Muscle layer of colon (tissue), 2 donors: Measurements from ENCODE around the gene DRC7.

Experiments
- H3K27ac ChIP-seq: one replicate; pipeline ENCODE4 v1.7.0; 2013; ENCODE audit warnings: low read depth, mild to moderate bottlenecking, low read length, moderate library complexity
- H3K27me3 ChIP-seq, 2 donors: one replicate each; pipeline ENCODE4 v1.7.0; 2013; ENCODE audit warnings: low read length in 2 of 2, mild to moderate bottlenecking in 2 of 2; ENCODE audit not compliant: insufficient read depth in 2 of 2, control insufficient read depth in 1 of 2
- H3K36me3 ChIP-seq: one replicate; pipeline ENCODE4 v1.7.0; 2013; ENCODE audit warnings: mild to moderate bottlenecking, low read length; ENCODE audit not compliant: insufficient read depth
- H3K4me1 ChIP-seq: one replicate; pipeline ENCODE4 v1.7.0; 2013; ENCODE audit warnings: mild to moderate bottlenecking, low read length; ENCODE audit not compliant: insufficient read depth
- H3K4me3 ChIP-seq, 2 donors: one replicate each; pipeline ENCODE4 v1.7.0; 2013; ENCODE audit warnings: low read length in 2 of 2, low read depth in 1 of 2, mild to moderate bottlenecking in 1 of 2, moderate library complexity in 1 of 2
- H3K9ac ChIP-seq: one replicate; pipeline ENCODE4 v1.7.0; 2013; ENCODE audit warnings: low read length
- H3K9me3 ChIP-seq: one replicate; pipeline ENCODE4 v1.7.0; 2013; ENCODE audit warnings: mild to moderate bottlenecking, low read length
- donor health status: abdominal sarcoma.
- donor health status: Adenocarcinoma of cecum.

The DRC7 gene

DNA sequence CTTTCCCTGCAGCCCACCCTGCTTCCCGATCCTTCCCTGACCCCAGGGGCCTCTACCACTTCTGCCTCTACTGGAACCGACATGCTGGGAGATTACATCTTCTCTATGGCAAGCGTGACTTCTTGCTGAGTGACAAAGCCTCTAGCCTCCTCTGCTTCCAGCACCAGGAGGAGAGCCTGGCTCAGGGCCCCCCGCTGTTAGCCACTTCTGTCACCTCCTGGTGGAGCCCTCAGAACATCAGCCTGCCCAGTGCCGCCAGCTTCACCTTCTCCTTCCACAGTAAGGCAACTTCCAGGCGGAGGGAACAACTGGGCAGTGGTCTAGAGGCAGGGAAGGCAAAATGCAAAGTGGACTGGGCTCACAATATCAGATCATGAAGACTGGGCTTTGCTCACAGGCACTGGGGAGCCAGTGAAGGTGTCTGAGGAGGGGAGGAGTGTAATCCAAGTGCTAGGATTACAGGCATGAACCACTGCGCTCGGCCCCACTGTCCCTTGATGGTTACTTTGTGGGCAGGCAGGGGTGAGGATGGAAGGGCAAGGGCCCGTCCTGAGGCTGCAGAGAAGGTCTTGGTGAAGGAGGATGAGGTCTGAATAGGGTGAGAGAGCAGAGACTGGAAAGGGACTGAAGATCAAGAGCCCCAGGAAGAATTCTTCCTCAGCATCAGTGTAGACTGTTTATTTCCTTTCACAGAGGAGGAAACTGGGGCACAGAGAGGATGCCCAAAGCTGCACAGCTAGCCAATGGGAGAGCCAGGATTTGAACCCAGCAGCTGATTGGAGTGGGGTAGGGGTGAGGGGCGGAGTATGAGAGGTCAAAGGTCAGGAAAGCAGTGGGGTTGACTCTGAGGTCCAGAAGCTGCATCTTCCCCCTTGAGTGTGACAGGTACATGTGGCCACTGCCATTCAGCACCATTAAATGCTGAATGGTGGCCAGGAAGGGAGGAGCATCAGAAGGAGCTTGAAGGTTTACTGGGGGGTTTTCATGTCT, 43.0 kb upstream of the DRC7 start:
- Histone ChIP-seq H3K4me3 (no peak overlapping the region), H3K9ac (no peak overlapping the region), H3K9me3 (no peaks in the 10 kb centered on the region), H3K36me3 (no peaks in the 10 kb centered on the region), H3K27me3 (peaks cover 5 to 13% of the 10 kb centered on the region in 2 donors), H3K4me1 (no peaks in the 10 kb centered on the region), H3K27ac (no peak overlapping the region)

- H3K9ac ChIP-seq: no peak overlapping the region
- no peak overlapping the region for H3K4me3 ChIP-seq
- no peak overlapping the region for H3K27ac ChIP-seq
- H3K27me3 ChIP-seq: peaks cover 5% of the 10 kb centered on the region in 2 donors
- no peaks in the 10 kb centered on the region for H3K36me3 ChIP-seq
- H3K9me3 ChIP-seq: no peaks in the 10 kb centered on the region
- H3K4me1 ChIP-seq: no peaks in the 10 kb centered on the region
These were observed 41.7 kb upstream of the DRC7 start for GRCh38 chr16:57652695-57653471.

GRCh38 chr16:57653936-57654335, 40.7 kb upstream of the DRC7 start:
- no peaks in the 10 kb centered on the region for H3K4me1 ChIP-seq
- H3K36me3 ChIP-seq: no peaks in the 10 kb centered on the region
- H3K4me3 ChIP-seq: no peak overlapping the region
- H3K27me3 ChIP-seq: peaks cover 5% of the 10 kb centered on the region in 2 donors
- no peaks in the 10 kb centered on the region for H3K9me3 ChIP-seq
- no peak overlapping the region for H3K9ac ChIP-seq
- H3K27ac ChIP-seq: no peak overlapping the region

DNA sequence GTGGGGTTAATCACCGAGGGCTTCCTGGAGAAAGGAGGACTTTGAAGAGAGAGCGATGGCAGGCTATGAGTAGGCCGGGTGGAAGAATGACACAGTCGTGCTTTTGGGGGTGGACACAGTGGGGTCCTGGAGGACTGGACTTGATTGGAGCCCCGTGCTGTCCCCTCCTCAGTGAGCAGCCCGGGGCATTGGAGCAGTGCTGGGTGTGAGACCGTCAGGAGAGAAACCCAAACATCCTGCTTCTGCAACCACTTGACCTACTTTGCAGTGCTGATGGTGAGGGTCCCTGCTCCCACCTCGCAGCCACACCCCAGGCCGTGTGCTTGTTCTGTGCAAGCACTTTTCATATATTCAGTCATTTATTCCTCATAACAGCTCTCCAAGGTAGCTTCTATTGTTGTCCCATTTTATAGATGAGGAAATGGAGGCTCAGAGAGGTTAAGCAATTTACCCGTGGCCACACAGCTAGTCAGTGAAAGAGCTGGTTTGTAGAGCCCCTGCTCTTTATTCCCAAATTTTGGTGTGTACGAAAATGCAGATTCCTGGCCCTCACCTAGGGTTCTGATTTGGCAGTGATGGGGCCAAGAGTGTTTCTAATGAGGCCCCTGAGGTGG, 38.2 kb upstream of the DRC7 start:
- no peaks in the 10 kb centered on the region for H3K9me3 ChIP-seq
- no peaks in the 10 kb centered on the region for H3K27me3 ChIP-seq
- H3K36me3 ChIP-seq: no peaks in the 10 kb centered on the region
- no peak overlapping the region for H3K9ac ChIP-seq
- H3K4me1 ChIP-seq: no peaks in the 10 kb centered on the region
- H3K4me3 ChIP-seq: no peak overlapping the region
- H3K27ac ChIP-seq: no peak overlapping the region

DNA sequence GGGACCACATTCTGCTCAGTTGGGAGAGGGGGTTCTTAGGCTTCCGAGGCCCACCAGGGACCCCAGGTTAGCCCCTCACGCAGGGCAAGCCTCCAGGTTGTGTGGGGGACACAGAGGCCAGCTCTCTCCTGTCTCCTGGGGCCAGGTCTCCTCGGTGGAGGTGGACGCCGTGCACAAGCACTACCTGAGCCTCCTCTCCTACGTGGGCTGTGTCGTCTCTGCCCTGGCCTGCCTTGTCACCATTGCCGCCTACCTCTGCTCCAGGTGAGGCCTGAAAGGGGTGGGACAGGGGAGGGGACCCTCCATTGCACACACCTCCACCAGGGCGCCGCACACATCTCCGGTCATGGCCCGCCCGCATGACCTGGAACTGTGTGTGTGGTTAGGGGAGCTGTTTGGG, 37.4 kb upstream of the DRC7 start:
- H3K4me1 ChIP-seq: no peaks in the 10 kb centered on the region
- H3K27ac ChIP-seq: no peak overlapping the region
- no peaks in the 10 kb centered on the region for H3K27me3 ChIP-seq
- no peaks in the 10 kb centered on the region for H3K36me3 ChIP-seq
- H3K4me3 ChIP-seq: no peak overlapping the region
- no peaks in the 10 kb centered on the region for H3K9me3 ChIP-seq
- H3K9ac ChIP-seq: no peak overlapping the region

GRCh38 chr16:57658130-57658877, 36.3 kb upstream of the DRC7 start:
- no peak overlapping the region for H3K27ac ChIP-seq
- H3K4me1 ChIP-seq: no peaks in the 10 kb centered on the region
- H3K4me3 ChIP-seq: no peak overlapping the region
- H3K27me3 ChIP-seq: no peaks in the 10 kb centered on the region
- H3K9me3 ChIP-seq: no peaks in the 10 kb centered on the region
- no peaks in the 10 kb centered on the region for H3K36me3 ChIP-seq
- H3K9ac ChIP-seq: no peak overlapping the region

GRCh38 chr16:57658878-57659674, 35.5 kb upstream of the DRC7 start:
- Histone ChIP-seq H3K4me3 (no peak overlapping the region), H3K9ac (no peak overlapping the region), H3K9me3 (no peaks in the 10 kb centered on the region), H3K27ac (no peak overlapping the region), H3K36me3 (no peaks in the 10 kb centered on the region), H3K27me3 (no peaks in the 10 kb centered on the region), H3K4me1 (no peaks in the 10 kb centered on the region)

DNA sequence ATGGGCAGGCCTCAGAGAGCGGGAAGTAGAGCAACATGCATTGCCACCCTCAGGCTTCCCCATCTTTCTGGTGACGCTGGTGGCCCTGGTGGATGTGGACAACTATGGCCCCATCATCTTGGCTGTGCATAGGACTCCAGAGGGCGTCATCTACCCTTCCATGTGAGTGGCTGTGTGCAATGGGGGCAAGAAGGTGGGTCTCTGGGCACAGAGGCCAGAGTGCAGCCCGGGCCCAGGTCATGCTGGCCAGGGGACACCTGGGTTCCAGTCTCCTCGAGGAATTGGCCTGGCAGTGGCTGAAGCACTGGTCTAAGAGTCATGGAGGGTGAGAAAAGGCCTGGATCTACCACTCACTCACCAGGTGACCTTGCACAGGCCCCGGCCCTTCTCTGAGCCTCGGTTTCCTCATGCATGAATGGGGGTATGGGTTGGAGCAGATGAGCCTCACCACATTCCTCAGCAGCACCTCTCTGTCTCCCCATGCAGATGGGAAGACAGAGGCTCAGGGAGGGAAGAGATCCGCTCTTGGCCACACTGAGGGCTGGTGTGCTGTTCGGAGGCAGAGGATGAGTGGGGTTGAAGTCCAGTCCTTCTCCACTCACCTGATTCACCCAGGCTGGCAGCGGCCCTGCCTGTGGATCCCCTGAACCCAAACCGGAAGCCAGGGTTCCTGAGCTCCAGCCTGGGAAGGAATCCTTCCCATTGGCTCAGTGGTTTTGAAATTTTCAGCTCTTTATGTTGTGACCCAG, 33.7 kb upstream of the DRC7 start:
- H3K9me3 ChIP-seq: no peaks in the 10 kb centered on the region
- H3K36me3 ChIP-seq: no peaks in the 10 kb centered on the region
- no peak overlapping the region for H3K27ac ChIP-seq
- H3K4me3 ChIP-seq: no peak overlapping the region
- no peaks in the 10 kb centered on the region for H3K27me3 ChIP-seq
- H3K9ac ChIP-seq: no peak overlapping the region
- no peaks in the 10 kb centered on the region for H3K4me1 ChIP-seq

DNA sequence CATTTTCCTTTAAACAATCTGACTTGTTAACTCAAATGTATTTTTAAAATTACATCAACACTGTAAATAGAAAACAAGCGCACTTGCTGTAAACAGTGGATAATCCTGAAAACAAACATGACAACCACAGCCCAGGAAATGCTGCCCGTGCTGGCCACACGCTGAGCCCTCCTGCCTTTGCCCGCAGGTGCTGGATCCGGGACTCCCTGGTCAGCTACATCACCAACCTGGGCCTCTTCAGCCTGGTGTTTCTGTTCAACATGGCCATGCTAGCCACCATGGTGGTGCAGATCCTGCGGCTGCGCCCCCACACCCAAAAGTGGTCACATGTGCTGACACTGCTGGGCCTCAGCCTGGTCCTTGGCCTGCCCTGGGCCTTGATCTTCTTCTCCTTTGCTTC, 33.1 kb upstream of the DRC7 start:
- Histone ChIP-seq H3K36me3 (no peaks in the 10 kb centered on the region), H3K4me1 (no peaks in the 10 kb centered on the region), H3K27ac (no peak overlapping the region)

More for the DNA sequence above, 33.1 kb upstream of the DRC7 start:
- no peaks in the 10 kb centered on the region for H3K27me3 ChIP-seq
- no peak overlapping the region for H3K4me3 ChIP-seq
- H3K9me3 ChIP-seq: no peaks in the 10 kb centered on the region
- H3K9ac ChIP-seq: no peak overlapping the region
